ENCODE data around the gene ESF1. TPM values are rescaled to one million over a fixed set of nuclear protein-coding genes. Genes with fewer than 3 reads are reported as not detected.
A peak's percentile ranks its signal among the peaks of the same experiment; 100 is the strongest.

Gene ESF1
- total and polyA plus RNA-seq, 9 donors: 9.3 to 17.5 (median 14.4) TPM

- TF ChIP-seq CTCF (IDR thresholded peaks at IDR 0.05) (no peak), EP300 (IDR thresholded peaks at IDR 0.05) (no peak), POLR2A (IDR thresholded peaks at IDR 0.05) (no peak)
- no peaks in the 10 kb centered on the region for H3K36me3 ChIP-seq
- DNase-seq: no peak
- no peaks in the 10 kb centered on the region for H3K9me3 ChIP-seq
- H3K4me1 ChIP-seq (ENCODE audit: insufficient read depth): peaks cover 2% of the 10 kb centered on the region
- 96 to 100% (median 98%) methylated on average over 3 of the region's 3 CpGs for WGBS, 3 donors
- H3K27ac ChIP-seq: no peak overlapping the region
- no peak overlapping the region for H3K4me3 ChIP-seq
- H3K27me3 ChIP-seq: no peaks in the 10 kb centered on the region
- intact Hi-C loops (cut with DNase I): loop anchor here in 2 of 4 donors (5.0 to 10.0 kb wide), 2 partner anchors 110 to 228 kb away; no protein-coding TSS in a partner anchor
Measured at GRCh38 chr20:13824459-13824858, 39.7 kb upstream of the ESF1 start.

- H3K27ac ChIP-seq: no peak overlapping the region
- intact Hi-C loops (cut with DNase I): loop anchor here in 2 of 4 donors (5.0 to 10.0 kb wide), 2 partner anchors 112 to 230 kb away; no protein-coding TSS in a partner anchor
- no peak for DNase-seq
- 83 to 94% (median 88%) methylated on average over 2 of the region's 2 CpGs for WGBS, 3 donors
- H3K4me3 ChIP-seq: no peak overlapping the region
- H3K9me3 ChIP-seq: no peaks in the 10 kb centered on the region
- TF ChIP-seq CTCF (IDR thresholded peaks at IDR 0.05) (no peak), POLR2A (IDR thresholded peaks at IDR 0.05) (no peak)
- H3K36me3 ChIP-seq: no peaks in the 10 kb centered on the region
- H3K4me1 ChIP-seq (ENCODE audit: insufficient read depth): peaks cover 4% of the 10 kb centered on the region
- H3K27me3 ChIP-seq: no peaks in the 10 kb centered on the region
Measured at GRCh38 chr20:13822459-13822858, 37.7 kb upstream of the ESF1 start.

GRCh38 chr20:13821876-13822275, 37.2 kb upstream of the ESF1 start:
- intact Hi-C loops (cut with DNase I): loop anchor here in 3 of 4 donors (2.0 to 10.0 kb wide), 3 partner anchors 113 to 233 kb away; no protein-coding TSS in a partner anchor
- no peak for DNase-seq
- Histone ChIP-seq H3K27me3 (no peaks in the 10 kb centered on the region), H3K27ac (no peak overlapping the region), H3K4me1 (ENCODE audit: insufficient read depth) (peaks cover 4% of the 10 kb centered on the region), H3K36me3 (no peaks in the 10 kb centered on the region), H3K9me3 (no peaks in the 10 kb centered on the region), H3K4me3 (no peak overlapping the region)
- TF ChIP-seq EP300 (IDR thresholded peaks at IDR 0.05): no peak
- no peak for TF ChIP-seq CTCF (IDR thresholded peaks at IDR 0.05)
- TF ChIP-seq POLR2A (IDR thresholded peaks at IDR 0.05): no peak
- WGBS, 3 donors: 91 to 92% (median 91%) methylated on average over 7 of the region's 7 CpGs

- H3K9me3 ChIP-seq: no peaks in the 10 kb centered on the region
- H3K27me3 ChIP-seq: no peaks in the 10 kb centered on the region
- H3K27ac ChIP-seq: no peak overlapping the region
- TF ChIP-seq EP300 (IDR thresholded peaks at IDR 0.05) (no peak), CTCF (IDR thresholded peaks at IDR 0.05) (peak in 2 of 3 donors; percentile 38 to 59), POLR2A (IDR thresholded peaks at IDR 0.05) (no peak)
- peaks cover 4% of the 10 kb centered on the region for H3K4me1 ChIP-seq (ENCODE audit: insufficient read depth)
- peak; percentile 27 to 38 (median 31) for DNase-seq
- H3K36me3 ChIP-seq: no peaks in the 10 kb centered on the region
- WGBS, 3 donors: 22 to 26% (median 23%) methylated on average over 5 of the region's 5 CpGs
- intact Hi-C loops (cut with DNase I): loop anchor here in 3 of 4 donors (2.0 to 10.0 kb wide), 3 partner anchors 115 to 235 kb away; no protein-coding TSS in a partner anchor
- H3K4me3 ChIP-seq: no peak overlapping the region
Measured at GRCh38 chr20:13819885-13820645, 35.3 kb upstream of the ESF1 start.
